ENCODE results near the gene PLXNA3. TPM values are rescaled to one million over a fixed set of nuclear protein-coding genes. Genes with fewer than 3 reads are reported as not detected.

Gene PLXNA3
- total RNA-seq, 1 experiment from 2014 or later = 36.3 TPM

DNA sequence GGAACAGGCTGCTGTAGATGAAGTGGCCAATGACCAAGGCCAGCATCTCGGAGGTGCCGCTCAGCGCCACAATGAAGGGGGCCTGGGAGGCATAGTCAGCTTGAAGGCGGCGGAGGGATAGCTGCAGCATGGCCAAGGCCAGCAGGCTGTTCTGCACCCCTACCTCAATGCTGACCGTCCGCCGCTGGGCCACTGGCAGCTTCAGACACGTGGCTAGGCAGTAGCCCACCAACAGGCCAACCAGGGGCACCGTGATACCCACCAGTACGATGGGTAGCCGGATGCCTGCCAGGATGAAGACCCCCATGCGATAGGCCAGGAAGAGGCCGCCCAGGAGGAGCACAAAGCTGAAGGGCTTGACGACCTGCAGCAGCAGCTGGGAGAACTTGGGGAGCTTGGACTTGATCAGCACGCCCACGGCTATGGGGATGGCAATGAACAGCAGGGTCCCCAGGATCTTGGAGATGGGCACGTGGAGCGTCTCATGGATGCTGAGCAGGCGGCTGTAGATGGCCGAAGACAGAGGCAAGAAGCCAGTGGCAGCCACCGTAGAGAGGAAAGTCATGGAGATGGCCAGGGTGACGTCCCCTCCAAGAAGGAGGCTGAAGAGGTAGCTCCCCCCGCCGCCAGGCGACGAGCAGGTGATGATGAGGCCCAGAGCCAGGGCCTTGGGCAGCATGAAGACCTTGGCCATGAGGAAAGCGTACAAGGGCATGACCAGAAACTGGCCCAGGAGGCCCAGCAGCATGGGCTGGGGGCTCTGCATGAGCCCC is 29.6 kb downstream of the PLXNA3 start:
- no peak for DNase-seq
- no peak for TF ChIP-seq CTCF (conservative IDR thresholded peaks at IDR 0.05)

More for the DNA sequence above, 29.6 kb downstream of the PLXNA3 start:
- Mint-ChIP-seq H3K27ac (no peak overlapping the region), H3K27me3 (ENCODE audit: low read depth) (peaks cover under 1% of the 10 kb centered on the region), H3K4me3 (peak overlapping the region in 1 of 2 experiments; percentile 59; a peak in 3 of 5 replicates), H3K4me1 (peaks cover 3 to 12% of the 10 kb centered on the region in 2 experiments; a peak in 3 of 4 replicates), H3K36me3 (ENCODE audit: insufficient read depth in 1 of 3, low read depth in 3 of 3) (peaks cover 3 to 22% (median 22%) of the 10 kb centered on the region in 3 experiments; a peak in 6 of 7 replicates), H3K9me3 (peaks cover 65 to 72% of the 10 kb centered on the region in 2 experiments)
- Histone ChIP-seq H3K56ac (ENCODE audit: insufficient read length, low read depth, low read length) (no peak overlapping the region), H3T11ph (ENCODE audit: low read length) (no peak overlapping the region), H4K91ac (ENCODE audit: insufficient read length, low read depth, low read length) (no peak overlapping the region), H3K79me1 (ENCODE audit: insufficient read depth, low read depth, low read length, poor library complexity, severe bottlenecking) (no peaks in the 10 kb centered on the region), H3K23me2 (ENCODE audit: insufficient read length, low read depth, low read length, poor library complexity, severe bottlenecking) (no peaks in the 10 kb centered on the region), H2BK12ac (ENCODE audit: insufficient read length, low read depth, low read length) (no peak overlapping the region), H3K4me1 (ENCODE audit: insufficient read depth, low read length) (no peaks in the 10 kb centered on the region; the same call in 1 of the 2 replicates), H3K9me3 (ENCODE audit: control insufficient read depth, low read depth, low read length) (peaks cover 46% of the 10 kb centered on the region), H2BK120ac (ENCODE audit: low read depth, low read length, poor library complexity, severe bottlenecking) (no peak overlapping the region), H4K20me1 (ENCODE audit: control insufficient read depth, insufficient read depth, insufficient read length) (no peaks in the 10 kb centered on the region), H2AFZ (ENCODE audit: low read length) (no peak overlapping the region), H3K79me2 (ENCODE audit: insufficient read depth, low read length) (no peaks in the 10 kb centered on the region), H2BK20ac (ENCODE audit: low read depth, low read length, poor library complexity, severe bottlenecking) (no peak overlapping the region), H2BK5ac (ENCODE audit: insufficient read length, low read length) (no peak overlapping the region), H4K8ac (replicated peaks; ENCODE audit: insufficient read length, low read depth, low read length) (no peak overlapping the region), H3K14ac (ENCODE audit: insufficient read depth, low read length) (no peak overlapping the region), H3K9ac (ENCODE audit: extremely low read depth, insufficient read length, low read length) (no peak overlapping the region), H3K27ac (ENCODE audit: insufficient read length, low read depth, low read length) (no peak overlapping the region), H2AK5ac (ENCODE audit: insufficient read length, low read length) (no peak overlapping the region), H3K4me2 (ENCODE audit: insufficient read depth, insufficient read length, low read length) (no peak overlapping the region), H2BK15ac (ENCODE audit: low read depth, low read length) (no peak overlapping the region), H3K27me3 (ENCODE audit: insufficient read depth, low read length) (no peaks in the 10 kb centered on the region), H3K18ac (ENCODE audit: insufficient read length, low read depth, low read length) (no peak overlapping the region), H4K5ac (ENCODE audit: insufficient read length, low read depth, low read length) (no peak overlapping the region), H3K4ac (ENCODE audit: low read depth, low read length) (no peak overlapping the region), H3K23ac (ENCODE audit: insufficient read length, low read depth, low read length) (no peak overlapping the region)
- WGBS (ENCODE audit: extremely low coverage, insufficient read length, low lambda C conversion rate) = no CpG with 5 or more reads among the region's 28 CpGs
